HG03045 (cell line): ENCODE data around the gene ZNF836.
"Not testable (repeated sequence)": the region's sequence is repeated elsewhere in the genome, so short reads cannot be mapped to it uniquely, and the experiment has no call there.

Source experiments
- ATAC-seq: cut with Tn5 transposase; IDR thresholded peaks from one replicate; pipeline ENCODE4 v1.9.1; 2021; ENCODE audit warnings: mild to moderate bottlenecking, moderate library complexity; ENCODE audit not compliant: unreplicated experiment

ZNF836 gene

DNA sequence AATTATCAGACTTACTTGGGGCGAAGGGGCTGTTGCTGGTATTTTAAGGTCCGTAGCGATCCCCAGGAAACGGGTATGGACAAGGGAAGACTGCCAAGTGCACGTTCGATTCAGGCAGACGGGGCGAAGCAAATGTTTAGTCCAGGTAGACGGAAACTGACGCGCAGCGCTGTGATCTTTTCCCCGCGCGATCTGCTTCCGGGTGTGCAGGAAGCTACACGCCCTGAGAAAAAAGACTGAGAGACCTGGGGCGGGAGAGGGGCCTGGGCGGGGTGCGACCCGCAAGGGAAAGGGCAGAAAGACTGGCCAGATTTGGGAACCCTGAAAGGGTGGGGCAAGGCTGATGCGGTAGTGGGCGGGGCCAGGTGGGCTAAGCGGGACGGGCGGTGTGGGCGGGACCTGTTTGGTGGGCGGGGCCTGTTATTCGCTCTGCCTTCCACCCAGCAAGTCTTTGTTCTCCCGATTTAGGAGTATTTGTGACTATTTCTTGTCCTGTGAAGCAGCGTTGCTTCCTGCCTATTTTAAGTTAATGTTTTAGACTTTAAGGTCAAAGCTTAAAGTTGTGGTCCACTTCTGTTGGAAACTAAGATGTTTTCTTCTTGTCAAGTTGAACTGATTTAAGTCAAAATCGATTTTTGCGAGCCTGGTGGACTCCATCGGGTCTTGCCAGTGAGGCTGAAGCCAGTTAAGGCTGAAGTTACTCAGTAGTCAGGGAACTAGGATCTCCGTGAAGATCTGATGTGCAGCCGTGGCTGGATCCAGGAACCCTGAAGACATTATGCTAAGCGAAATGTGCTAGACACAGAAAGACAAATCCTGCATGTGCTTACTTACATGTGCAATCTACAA lies at the start of gene ZNF836:
Gene ZNF836 (minus strand): TSS at position 301 of the 849 bp plus-strand sequence. CDS start 3,549 bp downstream, outside the sequence.
- peak; percentile 78 for ATAC-seq

- no peak for ATAC-seq
These were observed 49.6 kb upstream of the ZNF836 start for GRCh38 chr19:52221031-52221430.

DNA sequence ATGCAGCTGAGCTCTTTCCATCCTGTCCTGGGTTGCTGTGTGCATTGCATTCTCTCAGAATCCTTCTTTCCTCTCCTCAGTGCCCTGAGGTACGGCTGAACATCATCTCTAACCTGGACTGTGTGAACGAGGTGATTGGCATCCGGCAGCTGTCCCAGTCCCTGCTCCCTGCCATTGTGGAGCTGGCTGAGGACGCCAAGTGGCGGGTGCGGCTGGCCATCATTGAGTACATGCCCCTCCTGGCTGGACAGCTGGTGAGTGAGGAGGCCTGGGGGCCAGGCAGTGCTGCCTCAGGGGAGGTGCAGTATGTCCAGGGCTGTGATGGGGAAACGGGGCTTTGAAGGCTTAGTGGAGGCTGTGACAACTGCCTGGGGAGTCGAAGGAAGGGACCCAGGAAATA lies 48.2 kb upstream of the ZNF836 start:
- no peak for ATAC-seq

GRCh38 chr19:52217576-52217975 lies 46.2 kb upstream of the ZNF836 start:
- no peak for ATAC-seq

DNA sequence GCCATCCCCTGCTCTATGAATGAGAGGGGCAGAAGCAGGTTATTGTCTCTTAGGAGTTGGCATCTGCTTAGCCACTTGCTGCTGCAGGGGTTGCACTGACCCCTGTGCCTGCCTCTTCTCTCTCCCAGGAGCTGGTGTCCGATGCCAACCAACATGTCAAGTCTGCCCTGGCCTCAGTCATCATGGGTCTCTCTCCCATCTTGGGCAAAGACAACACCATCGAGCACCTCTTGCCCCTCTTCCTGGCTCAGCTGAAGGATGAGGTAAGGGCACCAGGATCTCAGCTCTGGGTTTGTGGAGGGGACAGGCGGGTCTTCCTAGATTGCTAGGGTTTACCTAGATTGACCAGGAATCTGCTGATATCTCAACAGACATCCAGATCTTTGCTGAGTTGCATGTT lies 45.0 kb upstream of the ZNF836 start:
- ATAC-seq = no peak

DNA sequence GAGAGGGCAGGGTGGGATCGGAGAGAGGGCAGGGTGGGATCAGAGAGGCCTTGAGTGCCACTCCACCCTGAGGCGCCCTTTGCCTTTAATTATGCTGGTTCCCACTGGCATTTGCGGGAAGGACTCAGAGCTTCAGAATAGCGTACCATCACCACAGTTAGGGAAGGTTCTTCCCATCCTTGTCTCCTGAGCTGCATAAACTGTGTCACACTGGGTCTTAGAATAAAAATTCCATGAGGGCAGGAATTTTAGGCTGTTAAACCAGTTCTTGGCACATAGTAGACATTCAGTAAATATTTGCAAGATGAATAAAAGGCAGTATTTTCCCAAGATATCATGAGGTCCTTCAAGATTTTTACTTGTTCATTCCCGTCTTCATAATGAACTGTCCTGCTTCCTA lies 42.8 kb upstream of the ZNF836 start:
- ATAC-seq = no peak

DNA sequence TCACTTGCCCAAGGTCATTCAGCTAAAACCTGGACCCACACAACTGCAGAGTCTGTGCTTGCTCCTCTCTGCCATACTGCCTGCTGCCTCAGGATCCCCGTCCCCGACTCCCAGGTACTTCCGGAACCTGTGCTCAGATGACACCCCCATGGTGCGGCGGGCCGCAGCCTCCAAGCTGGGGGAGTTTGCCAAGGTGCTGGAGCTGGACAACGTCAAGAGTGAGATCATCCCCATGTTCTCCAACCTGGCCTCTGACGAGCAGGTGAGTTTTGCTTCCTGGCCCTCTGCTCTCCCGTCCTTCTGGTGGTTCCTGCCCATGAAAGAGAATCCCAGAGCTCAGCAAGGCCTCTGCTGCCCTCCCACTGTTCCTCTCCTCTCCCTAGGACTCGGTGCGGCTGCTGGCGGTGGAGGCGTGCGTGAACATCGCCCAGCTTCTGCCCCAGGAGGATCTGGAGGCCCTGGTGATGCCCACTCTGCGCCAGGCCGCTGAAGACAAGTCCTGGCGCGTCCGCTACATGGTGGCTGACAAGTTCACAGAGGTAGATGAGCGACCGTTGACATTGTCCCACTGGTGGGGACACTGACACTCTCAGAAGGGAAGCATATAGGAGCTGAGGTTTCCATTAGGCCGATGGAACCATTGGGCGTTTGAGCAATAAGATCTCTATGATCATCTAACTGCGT lies 41.3 kb upstream of the ZNF836 start:
- no peak for ATAC-seq

GRCh38 chr19:52211926-52212571 lies 40.6 kb upstream of the ZNF836 start:
- ATAC-seq = no peak

- ATAC-seq = no peak
These were observed 39.8 kb upstream of the ZNF836 start for GRCh38 chr19:52211203-52211602.

DNA sequence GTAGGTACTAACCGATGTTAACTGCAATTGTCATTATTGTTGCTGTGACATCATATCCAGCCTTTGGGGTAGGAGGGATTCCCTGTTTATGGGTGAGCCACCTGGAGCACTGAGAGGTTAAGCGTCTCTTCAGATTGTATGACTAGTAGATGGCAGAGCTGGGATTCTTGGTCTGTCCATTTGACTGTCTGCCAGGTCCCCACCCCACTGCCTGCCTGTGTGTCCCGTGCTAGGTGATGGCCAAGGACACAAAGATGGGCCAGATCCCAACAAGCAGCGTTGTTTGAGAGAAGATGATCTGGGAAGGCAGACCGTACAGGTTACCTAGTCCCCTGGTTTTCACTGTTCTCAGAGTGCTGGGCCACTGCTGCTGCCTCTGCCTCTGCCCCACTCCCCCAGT lies 35.1 kb upstream of the ZNF836 start:
- no peak for ATAC-seq

DNA sequence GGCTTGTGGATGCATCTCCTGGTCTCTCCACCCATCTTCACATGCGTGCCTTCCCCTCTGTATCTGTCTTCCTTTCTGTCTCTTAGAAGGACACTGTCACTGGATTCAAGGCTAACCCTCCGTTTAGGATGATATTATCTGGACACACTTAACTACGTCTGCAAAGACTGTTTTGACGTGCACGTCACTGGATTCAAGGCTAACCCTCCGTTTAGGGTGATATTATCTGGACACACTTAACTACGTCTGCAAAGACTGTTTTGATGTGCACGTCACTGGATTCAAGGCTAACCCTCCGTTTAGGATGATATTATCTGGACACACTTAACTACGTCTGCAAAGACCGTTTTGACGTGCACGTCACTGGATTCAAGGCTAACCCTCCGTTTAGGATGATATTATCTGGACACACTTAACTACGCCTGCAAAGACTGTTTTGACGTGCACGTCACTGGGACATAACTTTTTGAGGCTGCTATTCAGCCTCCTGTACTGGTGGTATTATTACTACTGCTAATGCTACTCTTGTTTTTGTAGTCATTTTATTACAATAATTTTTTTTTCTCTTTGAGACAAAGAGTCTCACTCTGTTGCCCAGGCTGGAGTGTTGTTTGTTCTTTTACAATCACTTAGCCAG lies 29.5 kb upstream of the ZNF836 start:
- ATAC-seq = not testable (repeated sequence)

DNA sequence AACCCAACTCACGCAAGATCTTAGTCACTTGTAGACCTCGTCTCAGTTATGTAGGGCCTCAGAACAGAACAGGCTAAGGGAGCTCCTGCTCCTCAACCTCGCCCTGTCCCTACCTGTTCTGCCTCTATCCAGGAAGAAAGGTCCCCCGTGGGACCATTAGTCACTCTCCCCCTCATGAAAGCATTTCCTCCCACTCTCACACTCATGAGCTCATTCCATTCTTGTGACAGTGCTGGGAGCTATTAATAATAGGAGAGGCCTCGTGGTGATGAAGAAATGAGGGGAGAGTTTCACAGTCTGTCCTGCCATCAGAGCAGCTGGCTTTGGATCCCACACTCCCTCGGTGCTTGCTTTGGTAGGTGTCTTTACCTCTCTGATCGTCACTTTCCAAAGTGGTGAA lies 28.6 kb upstream of the ZNF836 start:
- ATAC-seq = no peak

DNA sequence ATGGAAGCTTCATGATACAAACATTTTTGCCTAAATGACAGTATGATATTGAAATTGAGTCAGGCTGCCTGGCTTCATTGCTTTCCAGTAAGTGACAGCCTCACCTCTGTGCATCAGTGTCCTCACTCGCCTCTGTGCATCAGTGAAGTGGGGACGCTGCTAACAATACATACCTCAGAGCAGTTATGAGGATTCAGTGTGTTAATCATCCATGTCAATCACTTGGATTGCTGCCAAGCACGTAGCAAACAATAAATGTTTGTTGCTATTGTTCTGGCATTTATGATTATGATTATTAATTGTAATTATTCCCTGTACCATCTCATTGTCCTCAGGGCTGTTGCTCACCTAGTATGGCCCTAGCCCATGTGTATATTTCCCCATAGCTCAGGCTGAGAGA lies 27.3 kb upstream of the ZNF836 start:
- no peak for ATAC-seq

DNA sequence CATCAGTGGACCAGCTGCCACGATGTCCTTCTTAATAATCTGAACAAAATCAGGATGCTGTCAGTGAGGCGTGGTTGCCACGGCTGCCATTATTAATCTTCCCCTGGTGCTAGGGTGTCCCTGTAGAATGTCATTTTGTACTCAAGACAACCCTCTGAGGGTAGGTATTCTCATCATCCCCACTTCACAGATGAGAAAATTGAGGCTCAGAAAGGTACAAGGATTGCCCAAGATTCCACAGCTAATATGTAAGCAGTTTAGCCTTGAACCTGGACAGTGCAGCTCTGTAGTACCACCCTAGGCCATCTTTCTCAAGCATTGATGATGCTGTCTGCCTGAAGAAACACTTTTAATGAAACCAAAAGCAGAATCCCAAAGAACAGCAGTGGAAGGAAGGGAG lies 26.5 kb upstream of the ZNF836 start:
- ATAC-seq = no peak

- ATAC-seq = no peak
These were observed 25.0 kb upstream of the ZNF836 start for GRCh38 chr19:52196256-52196967.

GRCh38 chr19:52191951-52192350 lies 20.5 kb upstream of the ZNF836 start:
- no peak for ATAC-seq

DNA sequence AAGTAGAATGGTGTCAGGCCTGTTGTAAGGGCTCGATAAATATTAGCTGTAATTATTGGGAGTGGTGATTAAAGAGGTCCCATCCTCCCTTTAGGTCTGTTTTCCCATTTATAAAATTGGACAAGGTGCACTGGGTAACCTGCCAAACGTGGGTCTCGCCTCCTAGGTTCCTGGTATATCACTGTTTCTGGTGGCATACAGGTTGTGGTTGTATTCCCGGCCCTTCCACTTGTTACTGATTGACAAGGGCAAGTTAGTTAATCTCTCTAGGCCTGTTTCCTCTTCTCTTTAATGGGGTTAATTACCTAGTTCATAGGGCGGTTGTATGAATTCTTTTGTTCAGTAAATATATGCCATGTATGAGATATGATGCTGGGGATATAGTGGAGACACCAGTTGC lies 20.0 kb upstream of the ZNF836 start:
- no peak for ATAC-seq

DNA sequence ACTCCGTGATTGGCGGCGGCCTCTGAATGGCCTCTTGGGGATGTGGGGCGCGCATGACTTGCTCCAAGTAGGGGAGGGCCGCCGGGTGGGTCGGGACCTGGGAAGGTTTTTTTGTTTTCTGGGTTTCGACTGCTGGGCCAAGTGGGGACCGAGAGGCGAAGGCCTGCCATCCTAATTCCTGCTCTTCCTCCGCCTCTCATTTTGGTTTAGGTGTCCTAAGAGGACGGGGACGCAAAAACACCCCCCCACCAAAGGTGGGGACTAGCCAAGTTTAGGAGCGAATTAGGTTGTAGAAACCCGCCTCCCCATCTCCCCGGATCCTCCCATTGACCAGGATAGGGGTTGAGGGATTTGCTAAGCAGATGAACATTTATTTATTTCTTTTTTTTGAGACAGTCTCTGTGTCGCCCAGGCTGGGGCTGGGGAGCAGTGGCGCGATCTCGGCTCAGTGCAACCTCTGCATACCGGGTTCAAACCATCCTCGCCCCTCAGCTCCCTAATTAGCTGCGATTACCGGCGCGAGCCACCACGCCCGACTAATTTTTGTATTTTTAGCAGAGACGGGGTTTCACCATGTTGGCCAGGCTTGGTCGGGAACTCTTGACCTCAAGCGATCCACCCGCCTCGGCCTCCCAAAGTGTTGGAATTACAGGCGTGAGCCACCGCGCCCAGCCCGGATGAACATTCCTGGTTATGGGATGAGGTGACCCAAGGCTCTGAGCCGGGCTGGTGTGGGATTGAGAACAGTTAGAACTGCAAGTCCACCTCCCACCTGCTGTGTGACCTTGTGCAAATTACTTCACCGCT lies 19.3 kb upstream of the ZNF836 start:
- ATAC-seq = no peak

DNA sequence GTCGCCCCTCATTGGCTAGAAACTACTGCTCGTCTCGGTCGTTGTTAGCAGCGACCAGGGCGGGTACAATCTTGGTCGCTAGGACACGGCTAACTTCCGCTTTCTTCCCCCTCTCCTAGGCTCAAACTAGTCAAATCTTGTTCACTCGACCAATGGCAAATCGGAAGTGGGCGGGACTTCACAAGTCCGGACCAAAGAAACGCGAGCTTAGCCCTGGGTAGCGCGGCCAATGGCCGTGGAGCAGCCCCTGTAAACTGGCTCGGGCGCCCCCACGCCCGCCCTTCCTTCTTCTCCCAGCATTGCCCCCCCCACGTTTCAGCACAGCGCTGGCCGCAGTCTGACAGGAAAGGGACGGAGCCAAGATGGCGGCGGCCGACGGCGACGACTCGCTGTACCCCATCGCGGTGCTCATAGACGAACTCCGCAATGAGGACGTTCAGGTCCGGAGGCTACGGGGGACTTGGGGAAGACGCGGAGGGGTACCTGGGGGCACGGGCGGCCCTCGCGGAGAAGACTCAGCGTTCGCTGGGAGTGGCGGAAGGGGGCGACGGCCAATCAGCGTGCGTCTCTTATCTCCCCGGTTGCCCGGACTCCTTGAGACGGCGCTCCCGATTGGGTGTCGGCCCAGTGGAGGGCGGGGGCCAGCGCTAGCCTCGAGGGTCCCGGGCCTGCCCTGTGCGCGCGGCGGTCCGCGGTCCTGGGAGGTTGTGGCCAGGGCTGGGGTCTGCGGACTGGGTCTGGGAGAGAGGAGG lies 18.5 kb upstream of the ZNF836 start, which contains the start of gene PPP2R1A:
Gene PPP2R1A (plus strand): TSS at position 318 of the 752 bp plus-strand sequence. CDS start 45 bp downstream, at position 363.
- peak; percentile 87 for ATAC-seq
